Neural progenitor cell (in vitro differentiated cells): Measurements from ENCODE around the gene ANKRA2.

Experiments
- EZH2 ChIP-seq: fragments of 200-600 bp; sonication (generic); IDR thresholded peaks from 2 replicates; pipeline ENCODE4 v1.6.1; 2017; ENCODE audit warnings: antibody characterized with exemption, mild to moderate bottlenecking, moderate library complexity
- EZH2phosphoT487 ChIP-seq: fragments of 200-600 bp; sonication (generic); IDR thresholded peaks from 2 replicates; pipeline ENCODE4 v1.6.1; 2017; ENCODE audit warnings: antibody characterized with exemption
- TF ChIP-seq, protein P1 (sequence below): fragments of 200-600 bp; sonication (generic); IDR thresholded peaks from 2 replicates; pipeline ENCODE4 v1.5.1; 2017; ENCODE audit warnings: antibody characterized with exemption, mild to moderate bottlenecking

DNA sequence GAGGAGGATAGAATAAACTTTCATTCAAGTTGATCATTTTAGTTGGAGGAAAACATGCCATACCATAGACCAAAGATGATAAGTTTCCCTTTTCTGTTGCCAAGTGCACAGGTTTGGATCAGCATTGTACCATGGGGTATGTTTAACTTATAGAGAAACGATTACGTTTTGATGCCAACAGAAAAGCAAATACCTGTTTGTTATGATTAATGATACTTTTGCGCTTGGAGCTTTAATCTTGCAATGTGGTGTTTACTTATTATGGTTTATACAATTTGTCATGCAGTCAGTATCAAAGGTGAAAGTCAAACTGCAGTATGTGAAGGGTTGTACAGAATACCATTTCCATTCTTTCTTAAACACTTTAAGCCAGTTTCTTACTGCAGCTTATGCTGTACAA is 47.4 kb upstream of the ANKRA2 start:
- TF ChIP-seq EZH2phosphoT487, result no peak
- TF ChIP-seq, protein P1, sequence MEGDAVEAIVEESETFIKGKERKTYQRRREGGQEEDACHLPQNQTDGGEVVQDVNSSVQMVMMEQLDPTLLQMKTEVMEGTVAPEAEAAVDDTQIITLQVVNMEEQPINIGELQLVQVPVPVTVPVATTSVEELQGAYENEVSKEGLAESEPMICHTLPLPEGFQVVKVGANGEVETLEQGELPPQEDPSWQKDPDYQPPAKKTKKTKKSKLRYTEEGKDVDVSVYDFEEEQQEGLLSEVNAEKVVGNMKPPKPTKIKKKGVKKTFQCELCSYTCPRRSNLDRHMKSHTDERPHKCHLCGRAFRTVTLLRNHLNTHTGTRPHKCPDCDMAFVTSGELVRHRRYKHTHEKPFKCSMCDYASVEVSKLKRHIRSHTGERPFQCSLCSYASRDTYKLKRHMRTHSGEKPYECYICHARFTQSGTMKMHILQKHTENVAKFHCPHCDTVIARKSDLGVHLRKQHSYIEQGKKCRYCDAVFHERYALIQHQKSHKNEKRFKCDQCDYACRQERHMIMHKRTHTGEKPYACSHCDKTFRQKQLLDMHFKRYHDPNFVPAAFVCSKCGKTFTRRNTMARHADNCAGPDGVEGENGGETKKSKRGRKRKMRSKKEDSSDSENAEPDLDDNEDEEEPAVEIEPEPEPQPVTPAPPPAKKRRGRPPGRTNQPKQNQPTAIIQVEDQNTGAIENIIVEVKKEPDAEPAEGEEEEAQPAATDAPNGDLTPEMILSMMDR, result no peak
- TF ChIP-seq EZH2, result no peak
